ENCODE measurements around the gene SIRPA. TPM values are rescaled to one million over a fixed set of nuclear protein-coding genes. Genes with fewer than 3 reads are reported as not detected.

SIRPA gene
- total and polyA plus RNA-seq, 2 of the 8 experiments (the other 6 are each of a cell fraction or from before 2014, with no cell fraction given), result 3.9 to 4.3 TPM

DNA sequence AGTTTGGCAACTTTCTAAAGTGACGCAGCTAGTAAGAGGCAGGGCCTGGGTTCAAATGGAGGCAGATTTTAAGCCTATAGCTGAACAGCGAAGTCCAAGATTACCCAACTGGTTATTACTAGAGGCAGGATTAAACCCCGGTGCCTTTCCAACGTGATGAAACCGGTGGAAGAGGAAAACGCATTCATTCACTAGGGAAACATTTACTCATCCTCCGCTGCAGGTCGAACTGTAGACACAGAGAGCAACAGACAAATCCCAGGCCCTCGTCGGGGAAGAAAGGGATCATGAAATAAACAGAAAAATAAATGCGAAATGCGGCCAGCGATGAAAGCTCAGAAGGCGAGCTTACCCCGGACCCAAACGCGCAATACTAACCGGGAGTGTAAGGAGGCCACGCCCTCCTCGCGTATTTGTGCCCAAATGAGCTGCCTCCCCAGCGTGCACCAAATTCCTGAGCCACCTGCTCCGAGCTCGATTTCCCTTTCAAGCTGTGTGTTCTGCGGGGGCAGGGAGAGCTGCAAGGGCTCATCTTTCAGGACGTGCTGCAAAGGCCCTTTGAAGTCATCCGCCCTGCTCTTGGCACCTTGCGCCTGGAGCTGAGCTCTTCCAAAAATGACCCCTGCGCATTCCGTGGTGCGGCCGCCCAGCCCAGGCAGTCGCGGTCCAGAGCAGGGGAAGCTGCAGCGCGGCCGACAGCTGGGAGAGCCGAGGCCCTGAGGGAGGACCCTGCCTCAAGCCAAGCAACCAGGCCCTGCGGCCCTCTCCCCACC is 51.7 kb downstream of the SIRPA start (continued):
- TF ChIP-seq BACH1 (IDR thresholded peaks at IDR 0.05; ENCODE audit: low read length) (no peak), TEAD4 (IDR thresholded peaks at IDR 0.05; ENCODE audit: low read depth, low read length) (peak; percentile 96), SRF (IDR thresholded peaks at IDR 0.05; ENCODE audit: low read depth, low read length) (no peak), RAD21 (IDR thresholded peaks at IDR 0.05 in 1 of 2, conservative IDR thresholded peaks at IDR 0.05 in 1 of 2; ENCODE audit: low read depth in 2 of 2, low read length in 2 of 2) (peak; percentile 0 to 1; a peak in 1 of 4 replicates), TCF12 (IDR thresholded peaks at IDR 0.05; ENCODE audit: low read depth, low read length) (peak; percentile 97), SIX5 (IDR thresholded peaks at IDR 0.05; ENCODE audit: low read depth, low read length) (no peak), CBX5 (IDR thresholded peaks at IDR 0.05; ENCODE audit: low read depth, low read length) (no peak), KDM5A (IDR thresholded peaks at IDR 0.05; ENCODE audit: low read length) (no peak), ZNF274 (IDR thresholded peaks at IDR 0.05; ENCODE audit: borderline replicate concordance, extremely low read depth, low read length) (no peak), POU5F1 (IDR thresholded peaks at IDR 0.05; ENCODE audit: low read depth, low read length) (no peak), TAF1 (IDR thresholded peaks at IDR 0.05; ENCODE audit: low read depth, low read length) (peak; percentile 70; the same call in 1 of the 2 replicates), SAP30 (IDR thresholded peaks at IDR 0.05; ENCODE audit: insufficient read depth, insufficient replicate concordance, low read length) (no peak), SUZ12 (IDR thresholded peaks at IDR 0.05; ENCODE audit: low read length) (no peak), TBP (IDR thresholded peaks at IDR 0.05; ENCODE audit: low read depth, low read length) (no peak; the same call in 1 of the 2 replicates), TAF7 (optimal IDR thresholded peaks at IDR 0.05; ENCODE audit: borderline replicate concordance, low read depth, low read length) (no peak), HDAC2 (IDR thresholded peaks at IDR 0.05; ENCODE audit: borderline replicate concordance in 1 of 2, low read depth in 2 of 2, low read length in 2 of 2) (0 out of 4 replicates have a peak, but pooled peaks of 1 of the 2 experiments have one; percentile 77), ASH2L (IDR thresholded peaks at IDR 0.05; ENCODE audit: low read length) (peak; percentile 97), EZH2 (IDR thresholded peaks at IDR 0.05; ENCODE audit: low read depth, low read length, severe bottlenecking) (no peak), SP1 (IDR thresholded peaks at IDR 0.05; ENCODE audit: low read depth, low read length) (peak; percentile 81), KDM1A (IDR thresholded peaks at IDR 0.05; ENCODE audit: borderline replicate concordance, low read length) (no peak), POLR2A (IDR thresholded peaks at IDR 0.05; ENCODE audit: control extremely low read depth in 1 of 2, low read depth in 2 of 2, low read length in 2 of 2) (peak in 1 of 2 experiments; percentile 82; a peak in 2 of 3 replicates), CREB1 (IDR thresholded peaks at IDR 0.05) (no peak; the same call in 1 of the 2 replicates)
- TF ChIP-seq, protein P1, sequence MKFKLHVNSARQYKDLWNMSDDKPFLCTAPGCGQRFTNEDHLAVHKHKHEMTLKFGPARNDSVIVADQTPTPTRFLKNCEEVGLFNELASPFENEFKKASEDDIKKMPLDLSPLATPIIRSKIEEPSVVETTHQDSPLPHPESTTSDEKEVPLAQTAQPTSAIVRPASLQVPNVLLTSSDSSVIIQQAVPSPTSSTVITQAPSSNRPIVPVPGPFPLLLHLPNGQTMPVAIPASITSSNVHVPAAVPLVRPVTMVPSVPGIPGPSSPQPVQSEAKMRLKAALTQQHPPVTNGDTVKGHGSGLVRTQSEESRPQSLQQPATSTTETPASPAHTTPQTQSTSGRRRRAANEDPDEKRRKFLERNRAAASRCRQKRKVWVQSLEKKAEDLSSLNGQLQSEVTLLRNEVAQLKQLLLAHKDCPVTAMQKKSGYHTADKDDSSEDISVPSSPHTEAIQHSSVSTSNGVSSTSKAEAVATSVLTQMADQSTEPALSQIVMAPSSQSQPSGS (IDR thresholded peaks at IDR 0.05; ENCODE audit: low read length), result no peak
